C4-2B (cell line): ENCODE measurements around the gene SYT2.

Experiments
- CTCF ChIP-seq: fragments of 450-650 bp; conservative IDR thresholded peaks from 2 replicates; pipeline ENCODE4 v1.5.1; 2017; ENCODE audit warnings: mild to moderate bottlenecking
- ZFX ChIP-seq: fragments of 450-650 bp; IDR thresholded peaks from 2 replicates; pipeline ENCODE4 v1.6.1; 2017

GRCh38 chr1:202600432-202601041, 109.7 kb downstream of the SYT2 start:
- TF ChIP-seq CTCF = peak; percentile 71
- TF ChIP-seq ZFX = no peak
